Fibroblast of lung (primary cell): ENCODE measurements around the gene LEUTX. TPM values are rescaled to one million over a fixed set of nuclear protein-coding genes. Genes with fewer than 3 reads are reported as not detected.

Source experiments
- DNase-seq, 2 donors: peaks; one replicate each; pipeline versions ENCODE4 v3.0.0 to v3.0.0-alpha.2; 2010; ENCODE audit warnings: low read depth in 2 of 2
- H2AFZ ChIP-seq: 2 replicates; pipeline ENCODE4 v1.5.1; 2012; ENCODE audit warnings: low read length, control low read depth, inconsistent platforms
- H3K27ac ChIP-seq: 2 replicates; pipeline ENCODE4 v1.5.1; 2011; ENCODE audit warnings: low read length, control low read depth; ENCODE audit not compliant: insufficient read depth
- H3K27me3 ChIP-seq: 2 replicates; pipeline ENCODE4 v1.5.1; 2011; ENCODE audit warnings: mild to moderate bottlenecking, low read length; ENCODE audit not compliant: control insufficient read depth, insufficient read depth
- H3K36me3 ChIP-seq: 2 replicates; pipeline ENCODE4 v1.5.1; 2011; ENCODE audit warnings: low read length; ENCODE audit not compliant: control insufficient read depth, insufficient read depth
- H3K4me1 ChIP-seq: 2 replicates; pipeline ENCODE4 v1.5.1; 2011; ENCODE audit warnings: low read length; ENCODE audit not compliant: control insufficient read depth, insufficient read depth; ENCODE audit errors: extremely low read depth
- H3K4me2 ChIP-seq: 2 replicates; pipeline ENCODE4 v1.5.1; 2011; ENCODE audit warnings: low read length, control low read depth; ENCODE audit not compliant: insufficient read depth; ENCODE audit errors: extremely low read depth
- H3K4me3 ChIP-seq, 4 experiments: fragments of 200-600 bp in 1 of 4; sonication (generic) in 1 of 4; replicated peaks in 1 of 4; 2 replicates each; pipeline ENCODE4 v1.5.1; 2011 to 2016; ENCODE audit warnings: low read length in 4 of 4, low read depth in 3 of 4, mild to moderate bottlenecking in 3 of 4, control low read depth in 2 of 4, inconsistent platforms in 1 of 4, mixed read lengths in 1 of 4; ENCODE audit not compliant: insufficient read depth in 1 of 4; ENCODE audit errors: control extremely low read depth in 1 of 4
- H3K79me2 ChIP-seq: 2 replicates; pipeline ENCODE4 v1.5.1; 2012; ENCODE audit warnings: mild to moderate bottlenecking, low read length, inconsistent platforms; ENCODE audit not compliant: control insufficient read depth, insufficient read depth
- H3K9ac ChIP-seq: 2 replicates; pipeline ENCODE4 v1.5.1; 2011; ENCODE audit warnings: mild to moderate bottlenecking, low read length, control low read depth; ENCODE audit not compliant: insufficient read depth
- H3K9me3 ChIP-seq: 2 replicates; pipeline ENCODE4 v1.5.1; 2012; ENCODE audit warnings: low read depth, low read length; ENCODE audit not compliant: control insufficient read depth, insufficient read depth
- H4K20me1 ChIP-seq: 2 replicates; pipeline ENCODE4 v1.5.1; 2011; ENCODE audit warnings: low read length; ENCODE audit not compliant: control insufficient read depth, insufficient read depth; ENCODE audit errors: extremely low read depth
- EZH2 ChIP-seq: IDR thresholded peaks from 2 replicates; pipeline ENCODE4 v1.5.1; 2012; ENCODE audit warnings: low read length, control low read depth, mild to moderate bottlenecking; ENCODE audit errors: missing control alignments
- polyA plus RNA-seq, 2 donors: library from polyadenylated mRNA; depleted of rRNA in 1 of 2; stranded (reverse) in 1 of 2; unstranded in 1 of 2; fragments of >200 nt; gene quantifications; 2 replicates each; pipeline ENCODE4 v1.2.1, GENCODE V29; 2011 to 2012; ENCODE audit warnings: missing spikeins in 1 of 2
- total RNA-seq: library from RNA; depleted of rRNA; stranded (reverse); fragments of >200 nt; gene quantifications from 2 replicates; pipeline ENCODE4 v1.2.1, GENCODE V29; 2014
- TF ChIP-seq, protein P1 (sequence below), 2 donors: IDR thresholded peaks in 1 of 2; conservative IDR thresholded peaks in 1 of 2; 1 replicate in 1 of 2; 2 replicates in 1 of 2; pipeline ENCODE4 v1.5.1; 2011 to 2012; ENCODE audit warnings: low read length in 2 of 2, control low read depth in 1 of 2, inconsistent platforms in 1 of 2, low read depth in 1 of 2, mild to moderate bottlenecking in 1 of 2

LEUTX gene
- total and polyA plus RNA-seq, 2 donors (not counting 1 experiment from before 2014, with no cell fraction given), result not detected

DNA sequence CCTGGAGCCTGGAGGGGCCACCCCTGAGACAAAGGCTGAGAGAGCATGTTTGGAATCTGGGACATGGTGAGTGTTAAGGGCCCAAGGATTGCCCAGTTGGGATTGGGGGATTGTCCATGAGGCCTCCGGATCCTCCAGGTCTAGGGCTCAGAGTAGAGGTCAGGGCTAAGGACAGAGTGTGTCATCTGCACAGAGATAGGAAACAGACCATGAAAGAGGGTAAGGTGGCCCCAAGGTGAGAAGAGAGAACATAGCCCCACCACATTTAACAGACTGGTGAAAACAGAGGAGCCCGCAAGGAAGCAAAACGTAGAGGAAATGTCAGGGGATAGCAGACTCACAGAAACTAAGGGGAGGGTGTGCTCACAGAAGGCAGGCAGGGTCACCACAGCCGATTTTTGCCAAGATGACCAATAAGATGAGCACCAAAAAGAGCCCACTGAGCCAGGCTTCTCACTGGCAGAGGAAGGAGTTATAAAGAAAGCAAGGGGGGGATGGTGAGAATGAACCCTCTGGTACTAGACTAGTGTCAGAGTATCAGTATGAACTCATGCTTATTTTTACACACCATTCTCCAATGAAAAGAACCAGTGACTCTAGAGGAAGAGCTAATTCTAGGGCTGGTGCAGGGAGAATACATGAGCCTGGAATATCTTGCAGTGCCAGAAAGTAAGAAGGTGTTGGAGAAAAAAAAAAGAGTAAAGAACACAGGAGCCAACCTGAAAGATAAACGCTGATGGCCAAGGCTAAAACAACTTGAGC, 37.8 kb downstream of the LEUTX start:
- Histone ChIP-seq H4K20me1 (no peaks in the 10 kb centered on the region), H3K9ac (no peak overlapping the region), H3K4me1 (no peaks in the 10 kb centered on the region), H3K27ac (no peak overlapping the region), H3K79me2 (no peaks in the 10 kb centered on the region), H3K36me3 (no peaks in the 10 kb centered on the region), H3K9me3 (no peaks in the 10 kb centered on the region), H3K4me2 (no peak overlapping the region), H2AFZ (no peak overlapping the region), H3K27me3 (no peaks in the 10 kb centered on the region), H3K4me3 (no peak overlapping the region)
- TF ChIP-seq EZH2, result no peak
- TF ChIP-seq, protein P1, sequence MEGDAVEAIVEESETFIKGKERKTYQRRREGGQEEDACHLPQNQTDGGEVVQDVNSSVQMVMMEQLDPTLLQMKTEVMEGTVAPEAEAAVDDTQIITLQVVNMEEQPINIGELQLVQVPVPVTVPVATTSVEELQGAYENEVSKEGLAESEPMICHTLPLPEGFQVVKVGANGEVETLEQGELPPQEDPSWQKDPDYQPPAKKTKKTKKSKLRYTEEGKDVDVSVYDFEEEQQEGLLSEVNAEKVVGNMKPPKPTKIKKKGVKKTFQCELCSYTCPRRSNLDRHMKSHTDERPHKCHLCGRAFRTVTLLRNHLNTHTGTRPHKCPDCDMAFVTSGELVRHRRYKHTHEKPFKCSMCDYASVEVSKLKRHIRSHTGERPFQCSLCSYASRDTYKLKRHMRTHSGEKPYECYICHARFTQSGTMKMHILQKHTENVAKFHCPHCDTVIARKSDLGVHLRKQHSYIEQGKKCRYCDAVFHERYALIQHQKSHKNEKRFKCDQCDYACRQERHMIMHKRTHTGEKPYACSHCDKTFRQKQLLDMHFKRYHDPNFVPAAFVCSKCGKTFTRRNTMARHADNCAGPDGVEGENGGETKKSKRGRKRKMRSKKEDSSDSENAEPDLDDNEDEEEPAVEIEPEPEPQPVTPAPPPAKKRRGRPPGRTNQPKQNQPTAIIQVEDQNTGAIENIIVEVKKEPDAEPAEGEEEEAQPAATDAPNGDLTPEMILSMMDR (conservative IDR thresholded peaks at IDR 0.05 in 1 of 2, IDR thresholded peaks at IDR 0.05 in 1 of 2; ENCODE audit: low read depth in 1 of 2, low read length in 2 of 2), result no peak
- no peak for DNase-seq

GRCh38 chr19:39817888-39818561, 39.4 kb downstream of the LEUTX start:
- H3K27me3 ChIP-seq, result no peaks in the 10 kb centered on the region

DNA sequence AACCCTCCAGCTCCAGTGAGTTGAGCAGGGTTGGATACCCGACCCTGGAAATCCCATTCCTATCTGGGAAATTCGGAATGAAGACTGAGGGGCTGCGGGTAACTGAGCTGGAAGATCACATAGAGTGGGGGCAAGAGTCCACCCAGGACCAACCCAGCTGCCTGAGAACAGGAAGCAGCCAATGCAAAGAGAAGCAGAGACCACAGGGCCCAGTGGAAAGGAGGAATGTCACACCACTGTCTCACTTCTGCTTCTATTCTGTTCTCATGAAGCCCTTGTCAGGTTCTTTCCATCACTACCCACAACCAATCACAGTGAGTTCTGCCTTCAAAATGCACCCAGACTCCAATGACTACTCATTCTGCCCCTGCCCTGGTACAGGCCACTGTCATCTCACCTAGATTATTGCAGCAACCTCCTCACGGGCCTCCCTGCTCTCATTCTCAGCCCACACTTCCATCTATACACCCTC, 40.0 kb downstream of the LEUTX start:
- no peaks in the 10 kb centered on the region for H3K9me3 ChIP-seq
- no peaks in the 10 kb centered on the region for H4K20me1 ChIP-seq
- H3K9ac ChIP-seq, result no peak overlapping the region
- H3K4me3 ChIP-seq, result no peak overlapping the region
- H3K36me3 ChIP-seq, result no peaks in the 10 kb centered on the region
- no peak overlapping the region for H2AFZ ChIP-seq
- no peak for TF ChIP-seq EZH2
- TF ChIP-seq, protein P1 (conservative IDR thresholded peaks at IDR 0.05 in 1 of 2, IDR thresholded peaks at IDR 0.05 in 1 of 2; ENCODE audit: low read depth in 1 of 2, low read length in 2 of 2), result no peak
- no peak for DNase-seq
- no peak overlapping the region for H3K4me2 ChIP-seq
- H3K4me1 ChIP-seq, result no peaks in the 10 kb centered on the region
- no peaks in the 10 kb centered on the region for H3K27me3 ChIP-seq
- H3K79me2 ChIP-seq, result no peaks in the 10 kb centered on the region
- no peak overlapping the region for H3K27ac ChIP-seq

More at GRCh38 chr19:39817888-39818561, 39.4 kb downstream of the LEUTX start:
- H3K79me2 ChIP-seq, result no peaks in the 10 kb centered on the region
- H3K27ac ChIP-seq, result no peak overlapping the region
- no peak overlapping the region for H2AFZ ChIP-seq
- no peaks in the 10 kb centered on the region for H3K4me1 ChIP-seq
- H3K9me3 ChIP-seq, result no peaks in the 10 kb centered on the region
- no peaks in the 10 kb centered on the region for H3K36me3 ChIP-seq
- no peak overlapping the region for H3K9ac ChIP-seq
- DNase-seq, result no peak
- no peak overlapping the region for H3K4me3 ChIP-seq
- no peak overlapping the region for H3K4me2 ChIP-seq
- TF ChIP-seq EZH2, result no peak
- TF ChIP-seq, protein P1 (conservative IDR thresholded peaks at IDR 0.05 in 1 of 2, IDR thresholded peaks at IDR 0.05 in 1 of 2; ENCODE audit: low read depth in 1 of 2, low read length in 2 of 2), result no peak
- H4K20me1 ChIP-seq, result no peaks in the 10 kb centered on the region
